ENCODE results near the gene CUBN.

DNA sequence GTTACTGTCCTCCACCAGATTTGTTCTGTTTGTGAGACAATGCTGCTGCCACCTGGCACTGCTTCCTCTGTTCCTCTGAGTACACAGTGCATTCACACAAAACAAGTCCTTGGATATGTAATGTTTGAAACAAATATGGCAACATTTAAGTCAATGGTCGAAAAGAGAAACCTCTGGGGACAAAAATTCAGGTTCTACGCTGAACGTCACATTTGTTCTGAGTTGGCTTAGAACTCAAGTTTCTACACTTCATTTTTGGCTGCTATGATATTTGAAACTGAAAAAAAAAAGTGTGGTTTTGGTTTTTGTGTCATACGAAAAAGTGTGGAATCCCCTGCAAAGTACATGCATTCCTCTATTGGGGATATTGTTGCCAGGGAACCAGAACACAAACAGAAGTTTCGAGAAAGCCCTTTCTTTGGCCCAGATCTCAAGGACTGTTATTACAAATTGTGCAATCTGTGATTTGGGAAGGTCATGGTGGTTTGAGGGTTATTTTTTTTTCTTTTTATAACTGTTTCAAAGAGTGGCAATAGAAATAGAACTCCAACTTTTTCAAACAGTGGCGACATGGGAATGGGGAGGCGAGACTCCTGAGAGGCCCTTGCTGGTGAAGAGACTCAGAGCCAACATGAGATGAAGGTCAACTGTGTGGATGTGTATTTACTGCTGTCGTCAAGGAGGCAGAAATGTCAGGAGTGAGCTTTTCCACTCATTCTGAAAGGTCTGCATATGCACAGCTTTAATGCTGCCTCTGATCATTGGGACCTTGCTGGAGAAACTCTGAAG, 127.5 kb downstream of the CUBN start:
- TF ChIP-seq, protein P1, sequence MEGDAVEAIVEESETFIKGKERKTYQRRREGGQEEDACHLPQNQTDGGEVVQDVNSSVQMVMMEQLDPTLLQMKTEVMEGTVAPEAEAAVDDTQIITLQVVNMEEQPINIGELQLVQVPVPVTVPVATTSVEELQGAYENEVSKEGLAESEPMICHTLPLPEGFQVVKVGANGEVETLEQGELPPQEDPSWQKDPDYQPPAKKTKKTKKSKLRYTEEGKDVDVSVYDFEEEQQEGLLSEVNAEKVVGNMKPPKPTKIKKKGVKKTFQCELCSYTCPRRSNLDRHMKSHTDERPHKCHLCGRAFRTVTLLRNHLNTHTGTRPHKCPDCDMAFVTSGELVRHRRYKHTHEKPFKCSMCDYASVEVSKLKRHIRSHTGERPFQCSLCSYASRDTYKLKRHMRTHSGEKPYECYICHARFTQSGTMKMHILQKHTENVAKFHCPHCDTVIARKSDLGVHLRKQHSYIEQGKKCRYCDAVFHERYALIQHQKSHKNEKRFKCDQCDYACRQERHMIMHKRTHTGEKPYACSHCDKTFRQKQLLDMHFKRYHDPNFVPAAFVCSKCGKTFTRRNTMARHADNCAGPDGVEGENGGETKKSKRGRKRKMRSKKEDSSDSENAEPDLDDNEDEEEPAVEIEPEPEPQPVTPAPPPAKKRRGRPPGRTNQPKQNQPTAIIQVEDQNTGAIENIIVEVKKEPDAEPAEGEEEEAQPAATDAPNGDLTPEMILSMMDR (IDR thresholded peaks at IDR 0.05) = no peak
- no peak for TF ChIP-seq POLR2A (IDR thresholded peaks at IDR 0.05)
